Measurements from ENCODE around the gene NLN. TPM values are rescaled to one million over a fixed set of nuclear protein-coding genes. Genes with fewer than 3 reads are reported as not detected.

NLN gene
- total RNA-seq, result 14.9 and 17.9 TPM in 2 replicates

DNA sequence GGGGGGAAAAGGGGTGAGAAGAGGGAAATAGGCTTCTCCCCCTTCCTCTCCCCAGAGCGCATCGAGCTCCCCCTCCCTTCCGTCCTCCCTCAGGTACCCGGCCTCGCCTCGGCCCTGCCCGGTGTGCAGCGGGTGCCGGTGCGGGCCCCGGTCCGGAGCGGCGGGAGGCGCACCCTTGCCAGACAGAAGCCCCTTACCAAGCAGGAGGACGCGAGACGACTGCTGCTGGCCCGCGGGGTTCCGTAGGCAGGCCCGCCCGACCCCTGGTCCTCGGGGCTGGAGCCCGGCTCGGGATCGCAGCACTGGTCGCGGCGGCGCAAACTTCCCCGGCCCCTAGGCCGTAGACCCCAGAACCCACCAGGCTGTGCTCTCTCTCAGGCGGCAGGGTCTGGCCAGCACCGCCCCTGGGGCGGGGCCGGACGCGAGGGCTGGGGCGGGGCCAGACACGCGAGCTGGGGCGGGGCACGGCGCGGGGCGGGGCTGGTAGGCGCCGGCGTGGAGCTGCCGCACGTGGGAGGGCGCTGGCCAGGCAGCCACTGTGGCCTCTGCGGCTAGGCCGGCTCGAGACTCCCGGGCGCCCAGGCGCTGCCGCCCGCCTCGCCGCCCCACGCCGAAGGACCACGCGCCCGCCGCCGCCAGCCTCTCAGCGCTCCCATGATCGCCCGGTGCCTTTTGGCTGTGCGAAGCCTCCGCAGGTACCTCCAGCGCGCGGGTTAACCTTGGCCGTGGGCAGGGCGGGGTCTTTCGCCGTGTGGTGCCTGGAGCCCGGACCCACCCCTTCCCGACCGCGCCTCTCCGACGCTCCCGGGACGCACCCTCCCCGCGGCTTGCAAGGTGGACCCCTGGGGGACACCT lies at the start of gene NLN, which contains the start of gene SGTB:
Gene NLN (plus strand): TSS at position 486 of the 855 bp plus-strand sequence. CDS start 169 bp downstream, at position 655.
Gene SGTB (minus strand): TSS at position 390 of the 855 bp plus-strand sequence. CDS start 1,302 bp downstream, outside the sequence.

Other genes with a start within 250 kb of the NLN start
- 350 and 578 TPM in 2 replicates for gene ADAMTS6, start 240.3 kb upstream of the NLN start, total RNA-seq
- 10.6 TPM in 2 replicates for gene CENPK, start 159.0 kb upstream of the NLN start, total RNA-seq
- 29.7 and 44.4 TPM in 2 replicates for gene PPWD1, start 158.9 kb upstream of the NLN start, total RNA-seq
- 22.0 and 29.8 TPM in 2 replicates for gene TRIM23, start 97.9 kb upstream of the NLN start, total RNA-seq
- 2.0 and 6.8 TPM in 2 replicates for gene SHLD3, start 97.2 kb upstream of the NLN start, total RNA-seq
- gene TRAPPC13, start 97.2 kb upstream of the NLN start, total RNA-seq, result 11.8 and 12.6 TPM in 2 replicates
- gene SGTB, start 96 bp upstream of the NLN start, total RNA-seq, result 4.7 and 7.9 TPM in 2 replicates
- gene ERBIN, start 204.4 kb downstream of the NLN start, total RNA-seq, result 69.9 and 83.9 TPM in 2 replicates